HEK293 (cell line): ENCODE data around the gene JHY.

Experiments
- CTCF ChIA-PET: fragments of 350-600 bp; formaldehyde crosslinking; extraction: SDS; loops from one replicate; lab custom pipeline; 2021; ENCODE audit warnings: antibody characterized with exemption; lab: Yijun Ruan, JAX
- POLR2A ChIA-PET: fragments of 300-600 bp; formaldehyde crosslinking; extraction: SDS; loops from one replicate; lab custom pipeline; 2020; ENCODE audit warnings: antibody characterized with exemption, inconsistent platforms; lab: Yijun Ruan, JAX
- H3K27ac ChIP-seq: fragments of 200-500 bp; sonication (Bioruptor generic); 2 replicates; pipeline ENCODE4 v1.5.1; 2014; ENCODE audit warnings: low read depth, low read length, control low read depth, inconsistent platforms; ENCODE audit errors: extremely low read depth
- H3K36me3 ChIP-seq, 2 experiments: fragments of 200-500 bp in 1 of 2; sonication (Bioruptor generic) in 1 of 2; 1 replicate in 1 of 2; 2 replicates in 1 of 2; pipeline ENCODE4 v1.5.1; 2014 to 2017; ENCODE audit warnings: inconsistent platforms in 2 of 2, low read length in 2 of 2; ENCODE audit not compliant: control insufficient read depth in 2 of 2, insufficient read depth in 1 of 2
- H3K4me1 ChIP-seq: fragments of 200-500 bp; sonication (Bioruptor generic); 2 replicates; pipeline ENCODE4 v1.5.1; 2014; ENCODE audit warnings: mild to moderate bottlenecking, low read length, inconsistent platforms; ENCODE audit not compliant: control insufficient read depth, insufficient read depth
- H3K4me3 ChIP-seq: 2 replicates; pipeline ENCODE4 v1.5.1; 2011; ENCODE audit warnings: low read depth, mild to moderate bottlenecking, control low read depth, low read length, moderate library complexity
- H3K9me3 ChIP-seq: fragments of 200-500 bp; sonication (Bioruptor generic); 2 replicates; pipeline ENCODE4 v1.5.1; 2014; ENCODE audit warnings: low read depth, low read length, inconsistent platforms; ENCODE audit not compliant: control insufficient read depth, insufficient read depth
- BCL11A ChIP-seq: fragments of 450-650 bp; formaldehyde crosslinking; IDR thresholded peaks from 2 replicates; pipeline ENCODE4 v1.5.1; 2016; ENCODE audit warnings: low read depth, missing biosample characterization, missing genetic modification characterization
- GFI1B ChIP-seq: fragments of 450-650 bp; formaldehyde crosslinking; IDR thresholded peaks from 2 replicates; pipeline ENCODE4 v1.5.1; 2016; ENCODE audit warnings: missing biosample characterization, missing genetic modification characterization
- GLIS1 ChIP-seq: fragments of 450-650 bp; formaldehyde crosslinking; IDR thresholded peaks from 2 replicates; pipeline ENCODE4 v1.5.1; 2016; ENCODE audit warnings: missing biosample characterization, missing genetic modification characterization
- KLF7 ChIP-seq: fragments of 450-650 bp; formaldehyde crosslinking; IDR thresholded peaks from 2 replicates; pipeline ENCODE4 v1.5.1; 2016; ENCODE audit warnings: missing biosample characterization, missing genetic modification characterization, borderline replicate concordance
- PRDM1 ChIP-seq: fragments of 450-650 bp; formaldehyde crosslinking; IDR thresholded peaks from 2 replicates; pipeline ENCODE4; 2016; ENCODE audit warnings: missing biosample characterization, missing genetic modification characterization
- RBAK ChIP-seq: fragments of 450-650 bp; formaldehyde crosslinking; IDR thresholded peaks from 2 replicates; pipeline ENCODE4 v1.5.1; 2016; ENCODE audit warnings: missing biosample characterization, missing genetic modification characterization
- SP3 ChIP-seq: fragments of 450-650 bp; formaldehyde crosslinking; IDR thresholded peaks from 2 replicates; pipeline ENCODE4 v1.5.1; 2016; ENCODE audit warnings: missing biosample characterization, missing genetic modification characterization
- ZBTB20 ChIP-seq: fragments of 450-650 bp; formaldehyde crosslinking; IDR thresholded peaks from 2 replicates; pipeline ENCODE4 v1.5.1; 2016; ENCODE audit warnings: missing biosample characterization, missing genetic modification characterization
- ZBTB21 ChIP-seq: fragments of 450-650 bp; formaldehyde crosslinking; IDR thresholded peaks from 2 replicates; pipeline ENCODE4 v1.5.1; 2017; ENCODE audit warnings: missing biosample characterization, missing genetic modification characterization
- ZFHX2 ChIP-seq: fragments of 450-650 bp; formaldehyde crosslinking; conservative IDR thresholded peaks from 2 replicates; pipeline ENCODE4 v1.5.1; 2016; ENCODE audit warnings: missing biosample characterization, missing genetic modification characterization
- ZFP37 ChIP-seq: fragments of 450-650 bp; formaldehyde crosslinking; IDR thresholded peaks from 2 replicates; pipeline ENCODE4 v1.5.1; 2016; ENCODE audit warnings: missing biosample characterization, missing genetic modification characterization
- ZIC2 ChIP-seq: fragments of 450-650 bp; formaldehyde crosslinking; IDR thresholded peaks from 2 replicates; pipeline ENCODE4 v1.5.1; 2016; ENCODE audit warnings: missing biosample characterization, missing genetic modification characterization
- ZNF184 ChIP-seq: fragments of 450-650 bp; IDR thresholded peaks from 2 replicates; pipeline ENCODE4 v1.5.1; 2018; ENCODE audit warnings: missing biosample characterization, mild to moderate bottlenecking, missing genetic modification characterization
- ZNF221 ChIP-seq: fragments of 450-650 bp; formaldehyde crosslinking; IDR thresholded peaks from 2 replicates; pipeline ENCODE4 v1.5.1; 2017; ENCODE audit warnings: missing biosample characterization, missing genetic modification characterization, borderline replicate concordance
- ZNF223 ChIP-seq: fragments of 450-650 bp; formaldehyde crosslinking; IDR thresholded peaks from 2 replicates; pipeline ENCODE4 v1.5.1; 2016; ENCODE audit warnings: missing biosample characterization, missing genetic modification characterization
- ZNF274 ChIP-seq, 2 experiments: fragments of 200-500 bp in 1 of 2; fragments of 450-650 bp in 1 of 2; sonication (Bioruptor generic) in 1 of 2; formaldehyde crosslinking in 1 of 2; IDR thresholded peaks; 2 replicates each; pipeline versions ENCODE4 v1.5.1 to v1.6.1; 2014 to 2016; ENCODE audit warnings: borderline replicate concordance in 1 of 2, inconsistent platforms in 1 of 2, low read length in 1 of 2, missing biosample characterization in 1 of 2, missing genetic modification characterization in 1 of 2
- ZNF292 ChIP-seq: fragments of 450-650 bp; formaldehyde crosslinking; IDR thresholded peaks from 2 replicates; pipeline ENCODE4 v1.5.1; 2016; ENCODE audit warnings: low read depth, missing biosample characterization, missing genetic modification characterization, borderline replicate concordance
- ZNF416 ChIP-seq: fragments of 450-650 bp; formaldehyde crosslinking; IDR thresholded peaks from 2 replicates; pipeline ENCODE4 v1.5.1; 2016; ENCODE audit warnings: missing biosample characterization, missing genetic modification characterization
- ZNF76 ChIP-seq: fragments of 450-650 bp; formaldehyde crosslinking; IDR thresholded peaks from 2 replicates; pipeline ENCODE4; 2016; ENCODE audit warnings: low read depth, missing biosample characterization, missing genetic modification characterization, borderline replicate concordance
- TF ChIP-seq, protein P1 (sequence below): fragments of 450-650 bp; formaldehyde crosslinking; IDR thresholded peaks from 2 replicates; pipeline ENCODE4 v1.5.1; 2016; ENCODE audit warnings: missing biosample characterization, missing genetic modification characterization
- TF ChIP-seq, protein P2 (sequence below): fragments of 450-650 bp; formaldehyde crosslinking; IDR thresholded peaks from 2 replicates; pipeline ENCODE4 v1.5.1; 2016; ENCODE audit warnings: missing biosample characterization, missing genetic modification characterization
- TF ChIP-seq, protein P3 (sequence below): fragments of 450-650 bp; formaldehyde crosslinking; IDR thresholded peaks from 2 replicates; pipeline ENCODE4 v1.5.1; 2016; ENCODE audit warnings: missing biosample characterization, missing genetic modification characterization
- TF ChIP-seq, protein P4 (sequence below): fragments of 450-650 bp; formaldehyde crosslinking; IDR thresholded peaks from 2 replicates; pipeline ENCODE4 v1.5.1; 2016; ENCODE audit warnings: missing biosample characterization, missing genetic modification characterization
- TF ChIP-seq, protein P5 (sequence below): fragments of 450-650 bp; formaldehyde crosslinking; IDR thresholded peaks from 2 replicates; pipeline ENCODE4 v1.5.1; 2016; ENCODE audit warnings: missing biosample characterization, missing genetic modification characterization, low read depth
- TF ChIP-seq, protein P6 (sequence below): fragments of 450-650 bp; formaldehyde crosslinking; IDR thresholded peaks from 2 replicates; pipeline ENCODE4 v1.5.1; 2016; ENCODE audit warnings: missing biosample characterization, missing genetic modification characterization

JHY gene

DNA sequence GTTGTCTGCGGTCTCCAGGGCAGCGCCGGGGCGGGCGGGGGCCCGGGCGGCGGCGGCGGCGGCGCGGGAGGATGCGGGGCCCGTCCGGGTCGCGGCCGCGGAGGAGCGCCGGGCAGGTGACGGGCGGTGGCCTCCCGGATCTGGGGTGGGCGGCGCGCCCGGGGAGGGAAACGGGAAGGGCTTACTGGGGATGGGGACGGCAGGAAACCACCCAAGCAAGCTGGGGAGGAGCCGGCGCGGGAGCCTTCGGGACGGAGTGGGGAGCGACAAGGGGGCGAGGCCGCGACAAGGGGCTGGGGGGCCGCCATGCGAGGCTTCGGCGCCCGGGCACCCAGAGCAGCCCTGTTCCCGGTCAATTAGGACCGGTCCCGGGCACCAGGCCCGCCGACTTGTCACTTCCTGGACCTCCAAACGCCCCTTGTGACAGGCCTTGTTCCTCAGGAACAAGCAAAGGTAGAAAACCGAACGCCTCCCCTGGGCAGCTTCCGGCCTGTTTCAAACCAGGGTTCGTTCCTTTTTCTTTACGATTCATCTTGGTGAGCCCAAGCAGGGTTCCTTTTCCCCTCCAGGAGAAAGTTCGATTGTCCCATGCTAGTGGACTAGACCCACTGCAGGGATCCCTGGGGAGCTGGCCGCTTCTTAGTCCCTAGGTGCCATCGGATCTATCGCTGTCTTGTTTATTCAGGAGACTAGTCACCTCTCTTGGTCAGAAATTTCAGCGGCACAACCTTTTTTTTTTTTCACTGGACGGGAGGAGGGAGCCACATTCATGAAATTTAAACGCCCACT lies 492 bp downstream of the JHY start:
- Histone ChIP-seq H3K4me3 (peak overlapping the region; percentile 70), H3K9me3 (no peaks in the 10 kb centered on the region), H3K4me1 (no peaks in the 10 kb centered on the region), H3K27ac (peak overlapping the region; percentile 93), H3K36me3 (peaks cover 0 to 5% of the 10 kb centered on the region in 2 experiments; a peak in 1 of 3 replicates)
- CTCF ChIA-PET, result interaction anchor here (0.6 to 1.4 kb wide), 5 partner anchors 122 to 170 kb away, joined by 3 to 5 read pairs (median 3); no protein-coding TSS in a partner anchor
- POLR2A ChIA-PET, result interaction anchor here (0.7 to 1.4 kb wide), 4 partner anchors 26 to 179 kb away, joined by 3 to 18 read pairs (median 3); partner anchors contain the start of gene HSPA8
- TF ChIP-seq, protein P1, sequence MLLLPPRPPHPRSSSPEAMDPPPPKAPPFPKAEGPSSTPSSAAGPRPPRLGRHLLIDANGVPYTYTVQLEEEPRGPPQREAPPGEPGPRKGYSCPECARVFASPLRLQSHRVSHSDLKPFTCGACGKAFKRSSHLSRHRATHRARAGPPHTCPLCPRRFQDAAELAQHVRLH, result 0 out of 2 replicates have a peak, but pooled peaks have one; percentile 16
- TF ChIP-seq KLF7 (no peak), BCL11A (tag by site-specific recombination) (no peak), ZNF221 (tag by site-specific recombination) (no peak), ZNF184 (no peak), GFI1B (tag by site-specific recombination) (no peak), ZNF76 (peak; percentile 57; the same call in 1 of the 2 replicates), RBAK (tag by site-specific recombination) (no peak), ZIC2 (tag by site-specific recombination) (peak; percentile 83), ZBTB21 (no peak), ZNF274 (IDR thresholded peaks at IDR 0.05; ENCODE audit: low read length) (no peak), ZNF274 (tag by site-specific recombination; IDR thresholded peaks at IDR 0.05; ENCODE audit: borderline replicate concordance) (no peak), ZNF223 (no peak), ZFHX2 (tag by site-specific recombination) (no peak; the same call in 1 of the 2 replicates), ZNF292 (tag by site-specific recombination) (no peak), ZBTB20 (tag by site-specific recombination) (peak; percentile 96), SP3 (tag by site-specific recombination) (peak; percentile 39; the same call in 1 of the 2 replicates), PRDM1 (tag by site-specific recombination) (peak; percentile 8; the same call in 1 of the 2 replicates), ZFP37 (tag by site-specific recombination) (no peak), ZNF416 (tag by site-specific recombination) (no peak), GLIS1 (tag by site-specific recombination) (peak; percentile 56)
- TF ChIP-seq, protein P2, sequence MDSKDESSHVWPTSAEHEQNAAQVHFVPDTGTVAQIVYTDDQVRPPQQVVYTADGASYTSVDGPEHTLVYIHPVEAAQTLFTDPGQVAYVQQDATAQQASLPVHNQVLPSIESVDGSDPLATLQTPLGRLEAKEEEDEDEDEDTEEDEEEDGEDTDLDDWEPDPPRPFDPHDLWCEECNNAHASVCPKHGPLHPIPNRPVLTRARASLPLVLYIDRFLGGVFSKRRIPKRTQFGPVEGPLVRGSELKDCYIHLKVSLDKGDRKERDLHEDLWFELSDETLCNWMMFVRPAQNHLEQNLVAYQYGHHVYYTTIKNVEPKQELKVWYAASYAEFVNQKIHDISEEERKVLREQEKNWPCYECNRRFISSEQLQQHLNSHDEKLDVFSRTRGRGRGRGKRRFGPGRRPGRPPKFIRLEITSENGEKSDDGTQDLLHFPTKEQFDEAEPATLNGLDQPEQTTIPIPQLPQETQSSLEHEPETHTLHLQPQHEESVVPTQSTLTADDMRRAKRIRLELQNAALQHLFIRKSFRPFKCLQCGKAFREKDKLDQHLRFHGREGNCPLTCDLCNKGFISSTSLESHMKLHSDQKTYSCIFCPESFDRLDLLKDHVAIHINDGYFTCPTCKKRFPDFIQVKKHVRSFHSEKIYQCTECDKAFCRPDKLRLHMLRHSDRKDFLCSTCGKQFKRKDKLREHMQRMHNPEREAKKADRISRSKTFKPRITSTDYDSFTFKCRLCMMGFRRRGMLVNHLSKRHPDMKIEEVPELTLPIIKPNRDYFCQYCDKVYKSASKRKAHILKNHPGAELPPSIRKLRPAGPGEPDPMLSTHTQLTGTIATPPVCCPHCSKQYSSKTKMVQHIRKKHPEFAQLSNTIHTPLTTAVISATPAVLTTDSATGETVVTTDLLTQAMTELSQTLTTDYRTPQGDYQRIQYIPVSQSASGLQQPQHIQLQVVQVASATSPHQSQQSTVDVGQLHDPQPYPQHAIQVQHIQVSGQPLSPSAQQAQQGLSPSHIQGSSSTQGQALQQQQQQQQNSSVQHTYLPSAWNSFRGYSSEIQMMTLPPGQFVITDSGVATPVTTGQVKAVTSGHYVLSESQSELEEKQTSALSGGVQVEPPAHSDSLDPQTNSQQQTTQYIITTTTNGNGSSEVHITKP (tag by site-specific recombination), result peak; percentile 93
- TF ChIP-seq, protein P3, sequence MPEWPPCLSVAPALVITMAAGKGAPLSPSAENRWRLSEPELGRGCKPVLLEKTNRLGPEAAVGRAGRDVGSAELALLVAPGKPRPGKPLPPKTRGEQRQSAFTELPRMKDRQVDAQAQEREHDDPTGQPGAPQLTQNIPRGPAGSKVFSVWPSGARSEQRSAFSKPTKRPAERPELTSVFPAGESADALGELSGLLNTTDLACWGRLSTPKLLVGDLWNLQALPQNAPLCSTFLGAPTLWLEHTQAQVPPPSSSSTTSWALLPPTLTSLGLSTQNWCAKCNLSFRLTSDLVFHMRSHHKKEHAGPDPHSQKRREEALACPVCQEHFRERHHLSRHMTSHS, result no peak
- TF ChIP-seq, protein P4, sequence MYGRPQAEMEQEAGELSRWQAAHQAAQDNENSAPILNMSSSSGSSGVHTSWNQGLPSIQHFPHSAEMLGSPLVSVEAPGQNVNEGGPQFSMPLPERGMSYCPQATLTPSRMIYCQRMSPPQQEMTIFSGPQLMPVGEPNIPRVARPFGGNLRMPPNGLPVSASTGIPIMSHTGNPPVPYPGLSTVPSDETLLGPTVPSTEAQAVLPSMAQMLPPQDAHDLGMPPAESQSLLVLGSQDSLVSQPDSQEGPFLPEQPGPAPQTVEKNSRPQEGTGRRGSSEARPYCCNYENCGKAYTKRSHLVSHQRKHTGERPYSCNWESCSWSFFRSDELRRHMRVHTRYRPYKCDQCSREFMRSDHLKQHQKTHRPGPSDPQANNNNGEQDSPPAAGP (tag by site-specific recombination), result 0 out of 2 replicates have a peak, but pooled peaks have one; percentile 10
- TF ChIP-seq, protein P5, sequence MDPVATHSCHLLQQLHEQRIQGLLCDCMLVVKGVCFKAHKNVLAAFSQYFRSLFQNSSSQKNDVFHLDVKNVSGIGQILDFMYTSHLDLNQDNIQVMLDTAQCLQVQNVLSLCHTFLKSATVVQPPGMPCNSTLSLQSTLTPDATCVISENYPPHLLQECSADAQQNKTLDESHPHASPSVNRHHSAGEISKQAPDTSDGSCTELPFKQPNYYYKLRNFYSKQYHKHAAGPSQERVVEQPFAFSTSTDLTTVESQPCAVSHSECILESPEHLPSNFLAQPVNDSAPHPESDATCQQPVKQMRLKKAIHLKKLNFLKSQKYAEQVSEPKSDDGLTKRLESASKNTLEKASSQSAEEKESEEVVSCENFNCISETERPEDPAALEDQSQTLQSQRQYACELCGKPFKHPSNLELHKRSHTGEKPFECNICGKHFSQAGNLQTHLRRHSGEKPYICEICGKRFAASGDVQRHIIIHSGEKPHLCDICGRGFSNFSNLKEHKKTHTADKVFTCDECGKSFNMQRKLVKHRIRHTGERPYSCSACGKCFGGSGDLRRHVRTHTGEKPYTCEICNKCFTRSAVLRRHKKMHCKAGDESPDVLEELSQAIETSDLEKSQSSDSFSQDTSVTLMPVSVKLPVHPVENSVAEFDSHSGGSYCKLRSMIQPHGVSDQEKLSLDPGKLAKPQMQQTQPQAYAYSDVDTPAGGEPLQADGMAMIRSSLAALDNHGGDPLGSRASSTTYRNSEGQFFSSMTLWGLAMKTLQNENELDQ, result no peak
- TF ChIP-seq, protein P6, sequence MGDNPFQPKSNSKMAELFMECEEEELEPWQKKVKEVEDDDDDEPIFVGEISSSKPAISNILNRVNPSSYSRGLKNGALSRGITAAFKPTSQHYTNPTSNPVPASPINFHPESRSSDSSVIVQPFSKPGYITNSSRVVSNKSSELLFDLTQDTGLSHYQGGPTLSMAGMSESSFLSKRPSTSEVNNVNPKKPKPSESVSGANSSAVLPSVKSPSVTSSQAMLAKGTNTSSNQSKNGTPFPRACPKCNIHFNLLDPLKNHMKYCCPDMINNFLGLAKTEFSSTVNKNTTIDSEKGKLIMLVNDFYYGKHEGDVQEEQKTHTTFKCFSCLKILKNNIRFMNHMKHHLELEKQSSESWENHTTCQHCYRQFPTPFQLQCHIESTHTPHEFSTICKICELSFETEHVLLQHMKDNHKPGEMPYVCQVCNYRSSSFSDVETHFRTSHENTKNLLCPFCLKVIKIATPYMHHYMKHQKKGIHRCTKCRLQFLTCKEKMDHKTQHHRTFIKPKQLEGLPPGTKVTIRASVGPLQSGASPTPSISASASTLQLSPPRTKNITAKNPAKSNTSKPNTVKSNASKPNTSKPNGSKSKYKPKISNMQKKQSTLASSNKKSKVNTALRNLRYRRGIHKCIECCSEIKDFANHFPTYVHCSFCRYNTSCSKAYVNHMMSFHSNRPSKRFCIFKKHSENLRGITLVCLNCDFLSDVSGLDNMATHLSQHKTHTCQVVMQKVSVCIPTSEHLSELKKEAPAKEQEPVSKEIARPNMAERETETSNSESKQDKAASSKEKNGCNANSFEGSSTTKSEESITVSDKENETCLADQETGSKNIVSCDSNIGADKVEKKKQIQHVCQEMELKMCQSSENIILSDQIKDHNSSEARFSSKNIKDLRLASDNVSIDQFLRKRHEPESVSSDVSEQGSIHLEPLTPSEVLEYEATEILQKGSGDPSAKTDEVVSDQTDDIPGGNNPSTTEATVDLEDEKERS, result no peak
